Kidney epithelial cell (primary cell): ENCODE results near the gene RBMX. TPM values are rescaled to one million over a fixed set of nuclear protein-coding genes. Genes with fewer than 3 reads are reported as not detected.
"Not testable (repeated sequence)": the region's sequence is repeated elsewhere in the genome, so short reads cannot be mapped to it uniquely, and the experiment has no call there.

Experiments used
- DNase-seq: peaks from one replicate; pipeline ENCODE4 v3.0.0-alpha.2; 2010; ENCODE audit warnings: low read depth
- H3K27me3 ChIP-seq: 2 replicates; pipeline ENCODE4 v1.6.0; 2011; ENCODE audit warnings: low read length; ENCODE audit not compliant: control insufficient read depth, insufficient read depth
- H3K36me3 ChIP-seq: 2 replicates; pipeline ENCODE4 v1.5.1; 2011; ENCODE audit warnings: low read length; ENCODE audit not compliant: control insufficient read depth, insufficient read depth
- H3K4me3 ChIP-seq: 2 replicates; pipeline ENCODE4 v1.5.1; 2011; ENCODE audit warnings: low read depth, mild to moderate bottlenecking, control low read depth, low read length
- total RNA-seq: library from RNA; depleted of rRNA; stranded (reverse); fragments of >200 nt; gene quantifications from 2 replicates; pipeline ENCODE4 v1.2.3, GENCODE V29; 2015
- TF ChIP-seq, protein P1 (sequence below): IDR thresholded peaks from 2 replicates; pipeline ENCODE4 v1.5.1; 2011; ENCODE audit warnings: mild to moderate bottlenecking, moderate library complexity, low read length, control low read depth, inconsistent platforms; ENCODE audit not compliant: insufficient read depth, poor library complexity, severe bottlenecking

The RBMX gene
- total RNA-seq, 1 donor from 2014 or later, result 338 TPM

DNA sequence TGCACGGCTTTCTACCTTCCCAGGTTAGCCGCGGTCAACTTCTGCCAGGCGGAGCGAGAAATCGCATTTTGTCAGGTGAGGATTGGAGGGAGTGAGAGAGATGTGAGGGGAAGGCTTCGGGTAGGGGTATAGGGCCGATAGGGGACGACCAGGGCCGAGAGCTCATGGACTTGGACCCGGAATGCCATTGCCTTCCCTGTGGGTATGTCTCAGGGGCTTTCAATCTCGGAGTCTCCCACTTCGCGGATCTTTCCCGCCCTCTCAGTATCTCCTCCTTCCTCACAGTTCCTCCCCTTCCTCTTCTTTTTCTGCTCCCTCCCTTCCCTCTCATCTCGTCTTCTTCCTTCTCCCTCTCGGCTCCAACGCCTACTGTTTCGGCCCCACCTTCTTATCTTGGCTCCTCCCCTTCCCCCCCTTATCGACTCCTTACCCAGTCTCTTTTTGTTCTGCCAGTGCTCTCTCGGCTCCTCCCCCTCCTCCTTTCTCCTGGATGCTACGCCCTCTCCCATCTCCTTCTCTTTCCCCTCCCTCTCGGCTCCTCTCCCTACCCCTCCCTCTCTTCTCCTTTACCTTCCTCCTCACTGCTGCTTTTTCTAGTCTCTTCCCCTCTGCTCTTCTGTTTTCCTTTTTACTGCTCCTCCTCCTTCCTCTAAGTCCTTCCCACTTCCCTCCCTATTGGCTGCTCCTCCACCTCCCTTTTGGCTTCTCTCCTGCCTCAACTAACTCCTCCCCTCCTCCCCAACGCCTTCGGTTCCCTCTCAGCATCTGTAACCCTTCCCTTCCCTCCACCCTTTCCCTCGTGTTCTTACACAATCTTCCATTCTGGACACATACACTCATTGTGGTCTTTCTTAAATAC is 29.4 kb upstream of the RBMX start:
- no peaks in the 10 kb centered on the region for H3K27me3 ChIP-seq

DNA sequence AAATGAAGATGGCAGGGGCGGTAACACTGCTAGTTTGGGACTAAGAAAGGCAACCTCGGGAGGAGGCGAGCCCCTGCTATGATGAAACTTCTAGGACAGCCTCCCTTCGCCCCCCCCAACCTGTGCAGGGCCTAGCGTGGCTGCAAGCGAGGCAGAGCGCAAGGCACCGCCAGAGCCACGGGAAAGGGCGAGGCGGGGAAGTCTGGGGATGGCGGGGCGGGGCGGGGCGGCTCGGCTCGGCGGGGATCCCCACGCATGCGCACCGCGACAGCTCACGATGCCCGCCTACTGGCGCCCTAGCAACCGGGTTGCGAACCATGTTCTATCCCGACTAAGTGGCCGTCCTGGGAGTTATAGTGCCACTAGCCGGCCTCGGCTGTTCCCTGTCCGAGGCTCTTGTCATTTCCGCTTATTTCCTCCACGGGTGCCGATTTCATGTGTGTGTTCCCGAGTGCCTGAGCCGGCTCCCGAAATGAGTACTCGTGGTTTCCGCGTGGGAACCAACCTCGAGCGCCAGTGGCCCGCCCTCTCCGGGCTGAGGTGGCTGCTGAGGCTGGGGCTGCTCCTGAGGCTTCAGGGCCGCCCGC is 28.7 kb upstream of the RBMX start:
- H3K27me3 ChIP-seq, result no peaks in the 10 kb centered on the region
- H3K36me3 ChIP-seq, result no peaks in the 10 kb centered on the region
- H3K4me3 ChIP-seq, result peak overlapping the region; percentile 63
- DNase-seq, result peak; percentile 16
- TF ChIP-seq, protein P1, sequence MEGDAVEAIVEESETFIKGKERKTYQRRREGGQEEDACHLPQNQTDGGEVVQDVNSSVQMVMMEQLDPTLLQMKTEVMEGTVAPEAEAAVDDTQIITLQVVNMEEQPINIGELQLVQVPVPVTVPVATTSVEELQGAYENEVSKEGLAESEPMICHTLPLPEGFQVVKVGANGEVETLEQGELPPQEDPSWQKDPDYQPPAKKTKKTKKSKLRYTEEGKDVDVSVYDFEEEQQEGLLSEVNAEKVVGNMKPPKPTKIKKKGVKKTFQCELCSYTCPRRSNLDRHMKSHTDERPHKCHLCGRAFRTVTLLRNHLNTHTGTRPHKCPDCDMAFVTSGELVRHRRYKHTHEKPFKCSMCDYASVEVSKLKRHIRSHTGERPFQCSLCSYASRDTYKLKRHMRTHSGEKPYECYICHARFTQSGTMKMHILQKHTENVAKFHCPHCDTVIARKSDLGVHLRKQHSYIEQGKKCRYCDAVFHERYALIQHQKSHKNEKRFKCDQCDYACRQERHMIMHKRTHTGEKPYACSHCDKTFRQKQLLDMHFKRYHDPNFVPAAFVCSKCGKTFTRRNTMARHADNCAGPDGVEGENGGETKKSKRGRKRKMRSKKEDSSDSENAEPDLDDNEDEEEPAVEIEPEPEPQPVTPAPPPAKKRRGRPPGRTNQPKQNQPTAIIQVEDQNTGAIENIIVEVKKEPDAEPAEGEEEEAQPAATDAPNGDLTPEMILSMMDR, result no peak

More for the DNA sequence above, 29.4 kb upstream of the RBMX start:
- Histone ChIP-seq H3K4me3 (peak overlapping the region; percentile 63), H3K36me3 (no peaks in the 10 kb centered on the region)
- TF ChIP-seq, protein P1, result no peak
- DNase-seq, result peak; percentile 67

DNA sequence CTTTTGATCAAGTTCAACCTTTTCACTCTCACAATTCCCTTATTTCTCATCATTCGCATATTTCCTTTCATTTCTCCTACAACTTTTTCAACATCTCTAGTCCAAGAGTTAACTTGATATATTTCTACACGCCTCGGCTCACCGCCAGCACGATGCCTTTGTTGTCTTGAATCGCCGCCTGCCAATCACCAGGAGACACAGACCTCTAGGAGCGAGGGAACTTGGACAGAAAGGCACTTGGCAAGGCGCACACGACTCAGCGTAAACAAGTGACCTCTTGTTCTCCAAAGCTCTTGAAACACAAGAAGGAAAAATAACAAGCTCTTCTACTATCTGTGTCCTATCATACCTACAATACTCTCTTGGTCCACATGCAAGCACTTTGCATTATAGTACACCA is 27.1 kb upstream of the RBMX start:
- Histone ChIP-seq H3K4me3 (no peak overlapping the region), H3K36me3 (no peaks in the 10 kb centered on the region), H3K27me3 (no peaks in the 10 kb centered on the region)
- no peak for DNase-seq
- TF ChIP-seq, protein P1, result no peak

DNA sequence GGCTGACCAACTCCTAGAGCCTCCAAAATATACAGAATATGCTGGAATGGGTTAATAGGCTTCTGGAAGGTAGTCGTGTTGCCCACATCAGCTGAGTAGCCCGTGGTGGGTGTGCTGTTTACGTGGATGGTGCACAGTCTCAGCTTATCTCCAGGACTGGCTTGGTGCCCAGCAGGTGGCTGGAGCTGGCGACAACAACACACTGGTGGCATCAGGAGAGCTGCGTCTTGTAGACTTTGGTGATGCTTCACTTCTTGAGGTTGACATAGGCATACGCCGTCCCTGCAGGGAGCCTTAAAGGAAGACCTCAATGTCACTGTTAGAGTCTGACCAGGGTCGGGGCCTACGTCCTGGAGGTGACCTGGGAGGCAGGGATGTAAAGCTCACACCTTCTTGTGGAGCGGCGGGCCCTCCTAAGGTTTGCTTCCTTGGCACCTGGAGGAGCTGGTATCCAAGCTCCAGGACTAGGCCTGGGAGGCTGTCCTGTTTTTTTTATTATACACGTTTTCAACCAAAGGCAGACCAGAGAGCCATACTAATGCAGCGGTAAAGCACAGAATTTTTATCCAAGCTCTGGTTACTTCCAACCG is 26.5 kb upstream of the RBMX start:
- TF ChIP-seq, protein P1, result no peak
- Histone ChIP-seq H3K4me3 (no peak overlapping the region), H3K36me3 (no peaks in the 10 kb centered on the region), H3K27me3 (no peaks in the 10 kb centered on the region)
- no peak for DNase-seq

DNA sequence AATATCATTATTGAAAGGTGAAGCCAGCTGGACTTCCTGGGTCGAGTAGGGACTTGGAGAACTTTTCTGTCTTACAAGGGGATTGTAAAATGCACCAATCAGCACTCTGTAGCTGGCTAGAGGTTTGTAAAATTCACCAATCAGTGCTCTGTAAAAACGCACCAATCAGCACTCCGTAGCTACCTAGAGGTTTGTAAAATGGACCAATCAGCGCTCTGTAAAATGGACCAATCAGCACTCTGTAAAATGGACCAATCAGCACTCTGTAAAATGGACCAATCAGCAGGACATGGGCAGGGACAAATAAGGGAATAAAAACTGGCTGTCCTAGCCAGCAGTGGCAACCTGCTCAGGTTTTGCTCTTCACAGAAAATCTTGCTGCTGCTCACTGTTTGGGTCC is 23.5 kb upstream of the RBMX start:
- H3K36me3 ChIP-seq, H3K27me3 ChIP-seq, DNase-seq, H3K4me3 ChIP-seq: not testable (repeated sequence)

DNA sequence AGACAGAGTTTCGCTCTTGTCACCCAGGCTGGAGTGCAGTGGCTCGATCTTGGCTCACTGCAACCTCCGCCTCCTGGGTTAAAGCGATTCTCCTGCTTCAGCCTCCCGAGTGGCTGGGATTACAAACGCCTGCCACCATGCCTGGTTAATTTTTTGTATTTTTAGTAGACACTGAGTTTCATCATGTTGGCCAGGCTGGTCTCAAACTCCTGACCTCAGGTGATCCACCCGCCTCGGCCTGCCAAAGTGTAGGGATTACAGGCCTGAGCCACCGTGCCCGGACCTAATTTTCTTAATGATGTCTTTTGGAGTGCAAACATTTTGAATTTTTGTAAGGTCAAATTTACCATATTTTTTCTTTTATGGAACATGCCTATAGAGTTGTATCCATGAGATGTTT is 19.5 kb upstream of the RBMX start:
- DNase-seq, H3K36me3 ChIP-seq, H3K4me3 ChIP-seq, H3K27me3 ChIP-seq: not testable (repeated sequence)

DNA sequence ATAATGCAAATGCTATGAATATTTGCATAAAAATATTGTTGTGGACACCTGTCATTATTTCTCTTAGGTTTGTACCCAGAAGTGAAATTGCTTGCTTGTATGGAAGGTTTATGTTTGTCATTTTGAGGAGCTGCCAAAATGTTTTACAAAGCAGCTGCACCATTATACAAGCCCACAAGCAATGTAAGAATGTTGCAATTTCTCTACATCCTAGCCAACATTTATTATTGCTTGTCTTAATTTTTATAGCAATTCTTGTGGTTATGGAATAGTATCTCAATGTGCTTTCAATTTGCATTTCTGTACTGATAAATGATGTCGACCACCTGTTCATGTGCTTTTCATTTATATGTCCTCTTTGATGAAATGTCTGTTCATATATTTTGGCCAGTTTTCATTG is 18.7 kb upstream of the RBMX start:
- TF ChIP-seq, protein P1, result no peak
- no peaks in the 10 kb centered on the region for H3K36me3 ChIP-seq
- no peaks in the 10 kb centered on the region for H3K27me3 ChIP-seq
- no peak for DNase-seq
- no peak overlapping the region for H3K4me3 ChIP-seq

DNA sequence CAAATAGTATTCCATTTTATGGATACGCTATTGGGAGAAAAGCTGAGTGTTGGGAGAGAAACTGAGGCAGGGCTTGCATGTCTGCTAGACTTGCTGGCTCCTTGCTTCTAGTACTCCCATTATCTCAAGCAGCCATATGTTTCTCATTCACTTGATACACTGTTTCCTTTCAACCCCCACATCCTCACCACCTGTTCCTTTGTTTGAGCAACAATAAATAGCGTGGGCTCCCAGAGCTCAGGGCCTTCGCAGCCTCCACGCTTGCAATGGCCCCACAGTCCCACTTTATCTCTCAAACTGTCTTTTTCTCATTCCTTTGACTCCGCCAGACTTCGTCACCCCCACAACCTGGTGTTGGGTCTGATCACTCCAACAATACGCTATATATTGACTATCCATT is 18.2 kb upstream of the RBMX start:
- H3K4me3 ChIP-seq, H3K27me3 ChIP-seq, DNase-seq, H3K36me3 ChIP-seq: not testable (repeated sequence)
